MM.1S (cell line): ENCODE results near the gene VPS45.

Experiments
- EZH2 ChIP-seq: fragments of 300-600 bp; sonication (generic); optimal IDR thresholded peaks from 2 replicates; pipeline ENCODE3; 2017; ENCODE audit warnings: low read depth, mild to moderate bottlenecking, antibody characterized with exemption, low read length, mixed read lengths
- EZH2phosphoT487 ChIP-seq: fragments of 300-600 bp; sonication (generic); IDR thresholded peaks from 2 replicates; pipeline ENCODE4 v1.6.1; 2018; ENCODE audit warnings: antibody characterized with exemption, low read length
- TF ChIP-seq, protein P1 (sequence below): fragments of 300-600 bp; sonication (generic); IDR thresholded peaks from 2 replicates; pipeline ENCODE4 v1.5.1; 2016; ENCODE audit warnings: antibody characterized with exemption, low read length, mixed read lengths

DNA sequence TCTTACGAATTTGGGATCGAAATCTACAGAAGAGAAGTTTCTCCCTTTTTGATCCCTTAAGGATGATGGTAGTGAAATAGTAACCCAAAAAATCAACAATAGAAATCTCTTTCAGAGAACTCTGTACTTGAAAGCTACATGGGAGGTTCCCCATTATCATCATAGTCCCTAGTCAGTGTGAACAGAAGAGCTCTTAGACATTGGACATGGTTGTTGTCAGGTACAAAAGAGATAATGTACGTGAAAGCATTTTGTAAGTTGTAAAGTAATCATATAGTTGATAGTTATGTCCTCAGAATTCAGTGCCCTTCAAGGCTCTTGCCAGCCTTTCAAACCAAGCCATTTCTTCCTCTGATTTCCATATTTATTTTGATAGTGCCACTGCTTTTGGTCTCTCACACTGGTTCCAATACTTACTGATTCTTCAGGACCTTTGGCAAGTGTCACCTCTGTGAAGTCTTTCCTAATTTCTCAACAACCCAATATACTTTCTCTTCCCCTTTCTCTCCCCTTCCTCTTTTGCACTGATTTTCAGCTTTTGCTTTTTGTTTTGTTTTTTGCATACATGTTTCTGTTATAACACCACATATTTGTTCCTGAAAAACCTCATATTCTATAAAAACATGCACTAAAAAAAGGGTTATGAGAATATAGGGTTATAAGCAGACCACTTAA lies 22.4 kb downstream of the VPS45 start:
- TF ChIP-seq, protein P1, sequence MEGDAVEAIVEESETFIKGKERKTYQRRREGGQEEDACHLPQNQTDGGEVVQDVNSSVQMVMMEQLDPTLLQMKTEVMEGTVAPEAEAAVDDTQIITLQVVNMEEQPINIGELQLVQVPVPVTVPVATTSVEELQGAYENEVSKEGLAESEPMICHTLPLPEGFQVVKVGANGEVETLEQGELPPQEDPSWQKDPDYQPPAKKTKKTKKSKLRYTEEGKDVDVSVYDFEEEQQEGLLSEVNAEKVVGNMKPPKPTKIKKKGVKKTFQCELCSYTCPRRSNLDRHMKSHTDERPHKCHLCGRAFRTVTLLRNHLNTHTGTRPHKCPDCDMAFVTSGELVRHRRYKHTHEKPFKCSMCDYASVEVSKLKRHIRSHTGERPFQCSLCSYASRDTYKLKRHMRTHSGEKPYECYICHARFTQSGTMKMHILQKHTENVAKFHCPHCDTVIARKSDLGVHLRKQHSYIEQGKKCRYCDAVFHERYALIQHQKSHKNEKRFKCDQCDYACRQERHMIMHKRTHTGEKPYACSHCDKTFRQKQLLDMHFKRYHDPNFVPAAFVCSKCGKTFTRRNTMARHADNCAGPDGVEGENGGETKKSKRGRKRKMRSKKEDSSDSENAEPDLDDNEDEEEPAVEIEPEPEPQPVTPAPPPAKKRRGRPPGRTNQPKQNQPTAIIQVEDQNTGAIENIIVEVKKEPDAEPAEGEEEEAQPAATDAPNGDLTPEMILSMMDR = no peak
- no peak for TF ChIP-seq EZH2
- TF ChIP-seq EZH2phosphoT487 = no peak
